Measurements from ENCODE around the gene SLC7A14.

DNA sequence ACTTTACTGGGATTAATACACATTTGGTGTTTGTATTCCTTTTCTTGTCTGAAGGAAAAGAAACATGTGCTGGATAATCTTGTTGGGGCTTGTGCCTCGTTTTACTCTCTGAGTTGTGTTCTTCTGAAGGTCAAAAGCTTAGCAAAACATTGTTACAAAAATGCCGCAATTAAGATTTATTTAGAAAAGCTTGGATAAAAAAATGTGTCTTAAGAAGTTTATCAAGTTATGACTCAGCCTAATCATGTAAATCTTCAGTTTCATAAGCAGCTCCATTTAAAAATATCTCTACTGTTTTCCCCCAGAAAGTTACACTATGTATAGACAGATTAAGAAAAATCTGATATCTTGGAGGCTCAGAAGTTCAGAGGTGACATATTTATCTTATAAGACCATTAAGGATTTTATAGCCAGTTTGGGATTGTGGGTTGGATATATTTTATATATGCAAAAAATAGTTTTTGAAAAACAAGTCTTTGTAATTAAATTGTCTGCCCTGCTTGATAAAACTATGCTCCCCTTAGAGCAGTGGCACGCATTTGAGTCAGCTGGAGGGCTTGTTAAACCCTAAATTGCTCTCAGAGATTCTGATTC, 110.7 kb downstream of the SLC7A14 start:
- TF ChIP-seq, protein P1, sequence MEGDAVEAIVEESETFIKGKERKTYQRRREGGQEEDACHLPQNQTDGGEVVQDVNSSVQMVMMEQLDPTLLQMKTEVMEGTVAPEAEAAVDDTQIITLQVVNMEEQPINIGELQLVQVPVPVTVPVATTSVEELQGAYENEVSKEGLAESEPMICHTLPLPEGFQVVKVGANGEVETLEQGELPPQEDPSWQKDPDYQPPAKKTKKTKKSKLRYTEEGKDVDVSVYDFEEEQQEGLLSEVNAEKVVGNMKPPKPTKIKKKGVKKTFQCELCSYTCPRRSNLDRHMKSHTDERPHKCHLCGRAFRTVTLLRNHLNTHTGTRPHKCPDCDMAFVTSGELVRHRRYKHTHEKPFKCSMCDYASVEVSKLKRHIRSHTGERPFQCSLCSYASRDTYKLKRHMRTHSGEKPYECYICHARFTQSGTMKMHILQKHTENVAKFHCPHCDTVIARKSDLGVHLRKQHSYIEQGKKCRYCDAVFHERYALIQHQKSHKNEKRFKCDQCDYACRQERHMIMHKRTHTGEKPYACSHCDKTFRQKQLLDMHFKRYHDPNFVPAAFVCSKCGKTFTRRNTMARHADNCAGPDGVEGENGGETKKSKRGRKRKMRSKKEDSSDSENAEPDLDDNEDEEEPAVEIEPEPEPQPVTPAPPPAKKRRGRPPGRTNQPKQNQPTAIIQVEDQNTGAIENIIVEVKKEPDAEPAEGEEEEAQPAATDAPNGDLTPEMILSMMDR (IDR thresholded peaks at IDR 0.05; ENCODE audit: insufficient read depth, low read length, poor library complexity, severe bottlenecking): no peak
- TF ChIP-seq EZH2phosphoT487 (conservative IDR thresholded peaks at IDR 0.05; ENCODE audit: low read length): no peak
